Heart right ventricle (tissue), 16 donors: ENCODE data around the gene INSYN2B. TPM values are rescaled to one million over a fixed set of nuclear protein-coding genes. Genes with fewer than 3 reads are reported as not detected.

Source experiments
- ATAC-seq, 8 donors: fragments of 200-7000 bp; cut with Tn5 transposase; one replicate each; pipeline ENCODE4 v1.9.1; 2020; ENCODE audit warnings: mild to moderate bottlenecking in 8 of 8, moderate library complexity in 8 of 8, moderate number of reproducible peaks in 1 of 8
- DNase-seq, 2 donors: peaks; one replicate each; pipeline ENCODE4 v3.0.0-alpha.2; 2020
- H3K27ac ChIP-seq, 10 donors: fragments of 200-600 bp; sonication (generic) in 2 of 10; one replicate each; pipeline versions ENCODE4 v1.5.0 to v1.8.0; 2020 to 2022; ENCODE audit warnings: mild to moderate bottlenecking in 3 of 10
- H3K27me3 ChIP-seq, 7 donors: fragments of 200-600 bp; one replicate each; pipeline ENCODE4 v1.8.0; 2021 to 2022; ENCODE audit warnings: mild to moderate bottlenecking in 2 of 7
- H3K36me3 ChIP-seq, 9 donors: fragments of 200-600 bp; sonication (generic) in 1 of 9; one replicate each; pipeline versions ENCODE4 v1.5.0 to v1.8.0; 2020 to 2022; ENCODE audit warnings: mild to moderate bottlenecking in 2 of 9
- H3K4me1 ChIP-seq, 9 donors: fragments of 200-600 bp; sonication (generic) in 1 of 9; one replicate each; pipeline versions ENCODE4 v1.5.0 to v1.8.0; 2020 to 2022; ENCODE audit warnings: mild to moderate bottlenecking in 4 of 9
- H3K4me3 ChIP-seq, 10 donors: fragments of 200-600 bp; sonication (generic) in 2 of 10; one replicate each; pipeline versions ENCODE4 v1.5.0 to v1.8.0; 2020 to 2022; ENCODE audit warnings: mild to moderate bottlenecking in 7 of 10, moderate library complexity in 2 of 10
- H3K9me3 ChIP-seq, 11 donors: fragments of 200-600 bp in 10 of 11; sonication (generic) in 2 of 11; one replicate each; pipeline versions ENCODE4 v1.5.0 to v1.8.0; 2013 to 2022; ENCODE audit warnings: mild to moderate bottlenecking in 2 of 11, control low read depth in 1 of 11, moderate library complexity in 1 of 11
- WGBS, 2 donors: extraction: QIAGEN DNeasy Blood & Tissue Kit; methylation state at CpG; one replicate each; pipeline ENCODE4 v1.1.7; 2013; ENCODE audit warnings: inconsistent platforms in 1 of 2; 5-methylcytosine and 5-hydroxymethylcytosine counted together
- intact Hi-C, 10 donors: fragments of 100-400 bp; cut with DNase I; formaldehyde crosslinking; loops; one replicate each; pipeline versions ENCODE4 v1.11.1 to v1.14.2; 2022
- polyA plus RNA-seq, 2 donors: library from polyadenylated mRNA; stranded (reverse); fragments of 200-250 nt; gene quantifications; one replicate each; pipeline ENCODE4 v1.2.3, GENCODE V29; 2013
- total RNA-seq, 10 donors: library from RNA; stranded (reverse); fragmentation: NEBNext Ultra II Directional in 3 of 10; extraction: Animal tissue kit (Norgen Biotek cat#: 25700) in 3 of 10; gene quantifications; one replicate each; pipeline versions ENCODE4 v1.2.1 to v1.2.4, GENCODE V29; 2021 to 2023
- TF ChIP-seq, protein P1 (sequence below), 9 donors: fragments of 200-600 bp; sonication (generic) in 2 of 9; IDR thresholded peaks; one replicate each; pipeline versions ENCODE4 v1.5.0 to v1.8.0; 2021 to 2022; ENCODE audit warnings: antibody characterized with exemption in 9 of 9, mild to moderate bottlenecking in 5 of 9, moderate library complexity in 1 of 9
- donor health status: Arrhythmogenic right ventricular cardiomyopathy.
- donor health status: ischemic (EF 13 %, LVEDD 7.1; RV severe dilation, severe dysfunction).
- donor health status: healthy with polysubstance abuse.
- donor health status: DM: no; HTN: yes; CAD: no.
- donor health status: DM: no; HTN: no; CAD: no.
- donor health status: ischemic (EF 25% LVEDD 6.9; RV normal size, moderate dysfunction).
- donor health status: ischemic (EF 25% LVEDD 5.7; RV mildly dilated, moderate dysfunction).
- donor health status: healthy.
- donor health status: DM: yes; HTN: yes; CAD: no.
- donor health status: Ischemic cardiomyopathy.
- donor health status: ischemic (EF 35%, LVEDD 5.7; RV mildly dilated, moderate dysfunction).
- donor health status: nonischemic (EF 11% LVEDD 7.7; RV severe dilation, severe dysfunction).
- donor health status: DM: yes; HTN: yes; CAD: no.
- donor health status: PGD.
- donor health status: ischemic (EF 29% LVEDD 5.4; RV normal size, mild dysfunction).
- donor health status: nonischemic (EF 23%, LVEDD 6.1; RV moderate dilation, normal function).

The INSYN2B gene
- total and polyA plus RNA-seq, 12 donors: 0.09 to 0.87 (median 0.14) TPM; not detected in 7

- intact Hi-C loops: no loop called here
- Histone ChIP-seq H3K27ac (no peak overlapping the region), H3K9me3 (no peaks in the 10 kb centered on the region), H3K36me3 (peaks cover 0 to 48% (median 0%) of the 10 kb centered on the region in 9 donors), H3K4me3 (no peak overlapping the region), H3K27me3 (peaks cover 0 to 26% (median 0%) of the 10 kb centered on the region in 7 donors), H3K4me1 (no peaks in the 10 kb centered on the region)
- 67 to 68% methylated on average over 6 of the region's 6 CpGs for WGBS, 2 donors
- TF ChIP-seq, protein P1, sequence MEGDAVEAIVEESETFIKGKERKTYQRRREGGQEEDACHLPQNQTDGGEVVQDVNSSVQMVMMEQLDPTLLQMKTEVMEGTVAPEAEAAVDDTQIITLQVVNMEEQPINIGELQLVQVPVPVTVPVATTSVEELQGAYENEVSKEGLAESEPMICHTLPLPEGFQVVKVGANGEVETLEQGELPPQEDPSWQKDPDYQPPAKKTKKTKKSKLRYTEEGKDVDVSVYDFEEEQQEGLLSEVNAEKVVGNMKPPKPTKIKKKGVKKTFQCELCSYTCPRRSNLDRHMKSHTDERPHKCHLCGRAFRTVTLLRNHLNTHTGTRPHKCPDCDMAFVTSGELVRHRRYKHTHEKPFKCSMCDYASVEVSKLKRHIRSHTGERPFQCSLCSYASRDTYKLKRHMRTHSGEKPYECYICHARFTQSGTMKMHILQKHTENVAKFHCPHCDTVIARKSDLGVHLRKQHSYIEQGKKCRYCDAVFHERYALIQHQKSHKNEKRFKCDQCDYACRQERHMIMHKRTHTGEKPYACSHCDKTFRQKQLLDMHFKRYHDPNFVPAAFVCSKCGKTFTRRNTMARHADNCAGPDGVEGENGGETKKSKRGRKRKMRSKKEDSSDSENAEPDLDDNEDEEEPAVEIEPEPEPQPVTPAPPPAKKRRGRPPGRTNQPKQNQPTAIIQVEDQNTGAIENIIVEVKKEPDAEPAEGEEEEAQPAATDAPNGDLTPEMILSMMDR (IDR thresholded peaks at IDR 0.05): no peak
- ATAC-seq (no peak), DNase-seq (no peak)
Measured at GRCh38 chr5:170008376-170008775, 28.1 kb upstream of the INSYN2B start.

GRCh38 chr5:170006021-170006420 is 25.7 kb upstream of the INSYN2B start:
- ATAC-seq: no peak
- 66 to 70% methylated on average over 6 of the region's 6 CpGs for WGBS, 2 donors
- H3K27ac ChIP-seq: no peak overlapping the region
- peaks cover 0 to 44% (median 0%) of the 10 kb centered on the region in 9 donors for H3K36me3 ChIP-seq
- no peak for DNase-seq
- H3K27me3 ChIP-seq: peaks cover 0 to 15% (median 0%) of the 10 kb centered on the region in 7 donors
- H3K4me1 ChIP-seq: no peaks in the 10 kb centered on the region
- intact Hi-C loops: no loop called here
- TF ChIP-seq, protein P1 (IDR thresholded peaks at IDR 0.05): no peak
- H3K9me3 ChIP-seq: no peaks in the 10 kb centered on the region
- H3K4me3 ChIP-seq: no peak overlapping the region

DNA sequence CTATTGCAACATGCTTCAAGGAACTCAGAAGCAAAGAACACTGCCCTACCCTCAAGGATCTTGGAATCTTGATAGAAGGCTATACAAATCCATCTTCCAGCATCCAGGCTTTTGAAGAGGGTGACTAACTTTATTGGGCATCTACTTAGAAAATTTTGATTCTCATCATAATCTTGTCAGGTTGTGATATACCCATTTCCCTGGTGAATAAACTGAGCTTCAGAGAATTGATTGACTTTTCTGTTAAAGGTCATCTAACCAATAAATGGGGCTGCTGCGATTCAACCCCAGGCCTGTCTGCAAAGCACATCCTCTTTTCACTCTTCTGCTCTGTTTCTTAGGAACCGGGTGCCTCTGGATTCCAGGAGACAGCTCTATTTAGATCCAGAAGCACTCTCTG is 19.9 kb upstream of the INSYN2B start:
- intact Hi-C loops: no loop called here
- Histone ChIP-seq H3K27me3 (peaks cover 0 to 6% (median 0%) of the 10 kb centered on the region in 7 donors), H3K4me3 (no peak overlapping the region), H3K4me1 (no peaks in the 10 kb centered on the region), H3K36me3 (peaks cover 0 to 58% (median 0%) of the 10 kb centered on the region in 9 donors), H3K9me3 (no peaks in the 10 kb centered on the region), H3K27ac (no peak overlapping the region)
- TF ChIP-seq, protein P1 (IDR thresholded peaks at IDR 0.05): no peak
- DNase-seq: no peak
- ATAC-seq: no peak
- 82 to 88% methylated on average over 2 of the region's 2 CpGs for WGBS, 2 donors

DNA sequence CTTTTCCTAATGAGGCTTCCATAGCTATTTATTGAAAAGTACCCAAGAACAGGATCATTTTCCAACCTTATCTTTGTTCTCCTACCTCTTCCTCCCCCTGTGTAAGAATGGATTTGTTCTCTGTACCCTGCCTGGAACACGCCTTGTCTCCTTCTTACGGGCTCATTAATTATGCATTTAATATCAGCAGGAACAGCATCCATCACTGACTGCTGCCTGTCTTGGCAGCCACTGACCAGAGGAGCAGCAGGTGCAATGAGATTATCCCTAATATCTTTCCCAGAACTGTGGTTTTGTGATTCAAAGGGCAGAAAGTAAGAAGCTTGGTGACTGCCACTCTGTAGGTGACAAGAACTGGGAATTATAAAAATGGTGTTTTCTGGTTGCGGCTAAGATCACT is 19.3 kb upstream of the INSYN2B start:
- no peak for ATAC-seq
- DNase-seq: no peak
- intact Hi-C loops: no loop called here
- TF ChIP-seq, protein P1 (IDR thresholded peaks at IDR 0.05): no peak
- Histone ChIP-seq H3K9me3 (no peaks in the 10 kb centered on the region), H3K27ac (no peak overlapping the region), H3K27me3 (peaks cover 0 to 6% (median 0%) of the 10 kb centered on the region in 7 donors), H3K4me3 (no peak overlapping the region), H3K4me1 (no peaks in the 10 kb centered on the region), H3K36me3 (peaks cover 0 to 62% (median 0%) of the 10 kb centered on the region in 9 donors)
- WGBS, 2 donors: 92% methylated on average over 3 of the region's 3 CpGs
